GM08714 (cell line): Measurements from ENCODE around the gene WDR54.
A peak's percentile ranks its signal among the peaks of the same experiment; 100 is the strongest.
"Not testable (repeated sequence)": the region's sequence is repeated elsewhere in the genome, so short reads cannot be mapped to it uniquely, and the experiment has no call there.

Source experiments
- H3K4me3 ChIP-seq: fragments of 200-500 bp; sonication (Bioruptor generic); 2 replicates; pipeline ENCODE4 v1.5.1; 2014; ENCODE audit warnings: mild to moderate bottlenecking, low read length, inconsistent platforms
- ZNF274 ChIP-seq: IDR thresholded peaks from 2 replicates; pipeline ENCODE4 v1.6.1; 2012; ENCODE audit warnings: mild to moderate bottlenecking, low read depth, low read length

WDR54 gene

GRCh38 chr2:74461187-74462053 is 39.9 kb downstream of the WDR54 start:
- no peak overlapping the region for H3K4me3 ChIP-seq
- no peak for TF ChIP-seq ZNF274

GRCh38 chr2:74462054-74462785 is 40.7 kb downstream of the WDR54 start:
- H3K4me3 ChIP-seq, result no peak overlapping the region
- TF ChIP-seq ZNF274, result no peak

GRCh38 chr2:74462786-74463105 is 41.2 kb downstream of the WDR54 start:
- TF ChIP-seq ZNF274, result no peak
- H3K4me3 ChIP-seq, result no peak overlapping the region

- TF ChIP-seq ZNF274, result no peak
- H3K4me3 ChIP-seq, result peak overlapping the region; percentile 68
Observed at GRCh38 chr2:74464406-74464805, 42.9 kb downstream of the WDR54 start.

GRCh38 chr2:74470742-74471141 is 49.2 kb downstream of the WDR54 start:
- H3K4me3 ChIP-seq, result not testable (repeated sequence)

GRCh38 chr2:74471332-74472065 is 50.0 kb downstream of the WDR54 start:
- TF ChIP-seq ZNF274, result no peak
- peak overlapping the region; percentile 69 for H3K4me3 ChIP-seq

GRCh38 chr2:74472086-74472944 is 50.8 kb downstream of the WDR54 start, which contains the start of gene MRPL53:
MRPL53 (minus strand) TSS chr2:74472680; CDS start chr2:74472660, 20 bp downstream.
- no peak for TF ChIP-seq ZNF274
- peak within 1 kb of the TSS; percentile 69 for H3K4me3 ChIP-seq

GRCh38 chr2:74472945-74473258 is 51.4 kb downstream of the WDR54 start:
- TF ChIP-seq ZNF274, result no peak
- peak overlapping the region; percentile 69 for H3K4me3 ChIP-seq

GRCh38 chr2:74474481-74474880 is 53.0 kb downstream of the WDR54 start:
- no peak overlapping the region for H3K4me3 ChIP-seq
- no peak for TF ChIP-seq ZNF274

- H3K4me3 ChIP-seq, result no peak overlapping the region
- TF ChIP-seq ZNF274, result no peak
Observed at GRCh38 chr2:74474899-74475298, 53.4 kb downstream of the WDR54 start.
